Measurements from ENCODE around the gene RGS18. TPM values are rescaled to one million over a fixed set of nuclear protein-coding genes. Genes with fewer than 3 reads are reported as not detected.

Gene RGS18
- total and polyA plus RNA-seq, 2 of the 13 experiments (the other 11 are each of a cell fraction or from before 2014, with no cell fraction given) = not detected

- DNase-seq (ENCODE audit: low spot score) (no peak), ATAC-seq (no peak), FAIRE-seq (no peak)
- H3K9ac ChIP-seq (ENCODE audit: insufficient read depth, low read depth, low read length) = no peak overlapping the region
- no peaks in the 10 kb centered on the region for H3K36me3 ChIP-seq (replicated peaks in 1 of 2; ENCODE audit: control insufficient read depth in 1 of 2, insufficient read depth in 2 of 2, low read length in 2 of 2)
- H4K20me1 ChIP-seq (ENCODE audit: insufficient read depth, low read length) = no peaks in the 10 kb centered on the region
- in situ Hi-C loops (cut with HindIII; ENCODE audit: extremely low pct_ligation_motif_present, low pct_unique_long_range_greater_than_20kb) = no loop called here
- CTCF ChIA-PET (ENCODE audit: low intra/inter-chr PET ratio, low total read pairs) = no interaction called here
- H2AFZ ChIP-seq (ENCODE audit: low read length) = no peak overlapping the region
- H3K9me3 ChIP-seq (ENCODE audit: low read length) = no peaks in the 10 kb centered on the region
- no peaks in the 10 kb centered on the region for H3K4me1 ChIP-seq (ENCODE audit: insufficient read depth, low read length)
- intact Hi-C loops (cut with micrococcal nuclease; ENCODE audit: unreplicated experiment) = no loop called here
- H3K4me2 ChIP-seq (ENCODE audit: low read depth, low read length) = no peak overlapping the region
- BruUV-seq (replicated peaks) = no TSS peak
- POLR2A ChIA-PET = no interaction called here
- H3K4me3 ChIP-seq (replicated peaks in 1 of 3; ENCODE audit: insufficient read depth in 1 of 3, low read depth in 2 of 3, low read length in 3 of 3) = no peak overlapping the region
- 0% methylated on average over 4 of the region's 4 CpGs for WGBS (ENCODE audit: low lambda C conversion rate)
- H3K79me2 ChIP-seq (ENCODE audit: insufficient read depth, low read length) = no peaks in the 10 kb centered on the region
- H3K27me3 ChIP-seq (ENCODE audit: control insufficient read depth in 1 of 2, insufficient read depth in 2 of 2, low read length in 2 of 2) = no peaks in the 10 kb centered on the region
- no peak overlapping the region for H3K27ac ChIP-seq (ENCODE audit: extremely low read length, insufficient read depth, low read length)
- TF ChIP-seq REPIN1 (CRISPR knock-in tag; IDR thresholded peaks at IDR 0.05; ENCODE audit: borderline replicate concordance, low read depth) (no peak), SAFB2 (CRISPR knock-in tag; IDR thresholded peaks at IDR 0.05; ENCODE audit: borderline replicate concordance, low read depth) (no peak), ZBTB34 (CRISPR knock-in tag; IDR thresholded peaks at IDR 0.05) (no peak), TFDP2 (CRISPR knock-in tag; IDR thresholded peaks at IDR 0.05) (no peak), ZUFSP (CRISPR knock-in tag; IDR thresholded peaks at IDR 0.05; ENCODE audit: borderline replicate concordance) (no peak), MIXL1 (CRISPR knock-in tag; IDR thresholded peaks at IDR 0.05) (no peak), U2AF2 (IDR thresholded peaks at IDR 0.05; ENCODE audit: low read depth, low read length) (no peak), ZBTB25 (CRISPR knock-in tag; IDR thresholded peaks at IDR 0.05) (no peak), TRIM22 (IDR thresholded peaks at IDR 0.05) (no peak), ZNF569 (CRISPR knock-in tag; IDR thresholded peaks at IDR 0.05; ENCODE audit: borderline replicate concordance) (no peak), MXD4 (CRISPR knock-in tag; IDR thresholded peaks at IDR 0.05) (no peak), ZNF326 (CRISPR knock-in tag; IDR thresholded peaks at IDR 0.05; ENCODE audit: borderline replicate concordance) (no peak), AKNA (CRISPR knock-in tag; IDR thresholded peaks at IDR 0.05; ENCODE audit: borderline replicate concordance) (no peak)
Observed at GRCh38 chr1:192186197-192186596, 27.9 kb downstream of the RGS18 start.
